Muscle of leg (tissue), 11 donors: Measurements from ENCODE around the gene C22orf31. TPM values are rescaled to one million over a fixed set of nuclear protein-coding genes. Genes with fewer than 3 reads are reported as not detected.
"Not testable (repeated sequence)": the region's sequence is repeated elsewhere in the genome, so short reads cannot be mapped to it uniquely, and the experiment has no call there.

Experiments
- DNase-seq: peaks from one replicate; pipeline ENCODE4 v3.0.0; 2013
- H3K27ac ChIP-seq: one replicate; pipeline ENCODE4 v1.5.1; 2013; ENCODE audit warnings: mild to moderate bottlenecking, low read length, control low read depth
- H3K27me3 ChIP-seq: one replicate; pipeline ENCODE4 v1.6.1; 2013; ENCODE audit warnings: low read length; ENCODE audit not compliant: control insufficient read depth, insufficient read depth
- H3K36me3 ChIP-seq: one replicate; pipeline ENCODE4 v1.6.1; 2013; ENCODE audit warnings: low read length; ENCODE audit not compliant: control insufficient read depth, insufficient read depth
- H3K4me1 ChIP-seq: one replicate; pipeline ENCODE4 v1.6.1; 2013; ENCODE audit warnings: low read length; ENCODE audit not compliant: control insufficient read depth, insufficient read depth
- H3K4me3 ChIP-seq: one replicate; pipeline ENCODE4 v1.5.1; 2013; ENCODE audit warnings: low read length, control low read depth
- H3K9me3 ChIP-seq: replicated peaks from 2 replicates; pipeline ENCODE4 v1.6.1; 2013; ENCODE audit warnings: low read depth, low read length; ENCODE audit not compliant: control insufficient read depth
- WGBS: methylation state at CpG from one replicate; pipeline ENCODE4 v1.1.5; 2013; ENCODE audit warnings: missing lambda C conversion rate; ENCODE audit not compliant: insufficient coverage; 5-methylcytosine and 5-hydroxymethylcytosine counted together
- polyA plus RNA-seq, 8 donors: library from polyadenylated mRNA; unstranded; fragments of 120-200 nt; gene quantifications; one replicate each; pipeline versions ENCODE4 v1.2.1 to v1.2.3, GENCODE V29; 2013; ENCODE audit warnings: inconsistent platforms in 1 of 8, low replicate concordance in 1 of 8; ENCODE audit not compliant: insufficient read length in 8 of 8, insufficient read depth in 1 of 8
- total RNA-seq: library from RNA; stranded (reverse); fragments of 120-200 nt; gene quantifications from one replicate; pipeline ENCODE4 v1.2.4, GENCODE V29; 2013

C22orf31 gene
- total and polyA plus RNA-seq, 9 donors, result 1.1 to 3.0 (median 1.9) TPM

DNA sequence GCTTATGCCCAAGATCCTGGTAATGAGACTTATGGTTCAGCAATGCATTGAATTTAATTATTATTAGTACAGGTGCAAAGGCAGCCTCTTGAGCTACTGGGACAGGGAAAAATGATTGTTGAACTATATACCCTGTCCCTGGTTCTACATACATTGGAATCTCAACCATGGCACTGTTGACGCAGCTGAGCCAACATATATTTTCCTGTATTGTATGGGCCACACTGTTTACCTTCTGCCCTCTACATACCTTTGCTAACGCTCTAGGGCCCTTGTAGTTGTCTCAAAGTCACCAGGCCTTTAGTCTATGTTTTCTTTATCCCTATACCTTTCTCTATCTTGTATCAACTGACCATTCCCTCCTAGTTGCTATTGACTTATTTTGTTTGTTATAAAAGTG is 33.8 kb upstream of the C22orf31 start:
- Histone ChIP-seq H3K9me3 (no peaks in the 10 kb centered on the region), H3K27me3 (no peaks in the 10 kb centered on the region), H3K4me1 (peaks cover 37% of the 10 kb centered on the region), H3K27ac (no peak overlapping the region), H3K4me3 (no peak overlapping the region), H3K36me3 (peaks cover 18% of the 10 kb centered on the region)
- WGBS, result no CpG with 5 or more reads among the region's 2 CpGs
- no peak for DNase-seq

DNA sequence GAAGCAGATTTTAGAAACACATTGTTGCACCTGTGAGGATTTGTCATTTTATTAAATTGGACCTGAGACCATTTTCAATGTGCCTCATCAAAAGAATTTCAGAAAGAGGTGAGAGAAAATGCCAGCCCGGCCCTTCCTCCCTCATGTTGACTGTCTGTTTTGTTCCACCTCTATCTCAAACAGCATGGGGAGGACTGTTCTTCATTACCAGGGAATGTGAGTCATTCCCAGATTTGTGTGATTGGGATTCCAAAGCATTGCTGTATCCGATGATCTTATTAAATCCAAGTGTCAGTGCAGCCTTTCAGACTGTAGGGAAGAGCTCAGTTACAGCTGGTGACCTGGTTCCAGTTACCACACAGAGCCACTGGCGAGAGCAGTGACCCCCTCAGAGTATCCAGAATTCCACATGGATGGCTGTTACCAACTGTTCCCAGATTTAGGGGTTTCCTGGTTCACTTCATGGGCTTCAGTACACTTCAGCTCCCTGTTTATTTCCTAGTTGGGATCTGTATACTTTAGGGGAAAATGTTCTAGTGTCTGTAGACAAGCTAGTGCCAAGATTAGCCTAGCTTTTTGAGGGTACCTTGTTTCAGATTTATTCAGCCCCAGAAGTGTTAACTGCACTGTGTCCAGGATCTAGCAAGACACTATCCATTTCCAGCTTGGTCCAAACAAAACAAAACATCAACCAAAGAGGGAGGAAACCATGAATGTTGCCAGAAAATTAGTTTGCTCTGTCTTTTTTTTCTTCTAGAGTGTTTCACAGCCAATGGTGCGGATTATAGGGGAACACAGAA is 32.1 kb upstream of the C22orf31 start:
- DNase-seq, result peak; percentile 88
- Histone ChIP-seq H3K4me3 (no peak overlapping the region), H3K27ac (peak overlapping the region; percentile 86), H3K36me3 (peaks cover 15% of the 10 kb centered on the region), H3K9me3 (no peaks in the 10 kb centered on the region), H3K4me1 (peaks cover 47% of the 10 kb centered on the region), H3K27me3 (no peaks in the 10 kb centered on the region)
- WGBS, result 17% methylated on average over 2 of the region's 4 CpGs

DNA sequence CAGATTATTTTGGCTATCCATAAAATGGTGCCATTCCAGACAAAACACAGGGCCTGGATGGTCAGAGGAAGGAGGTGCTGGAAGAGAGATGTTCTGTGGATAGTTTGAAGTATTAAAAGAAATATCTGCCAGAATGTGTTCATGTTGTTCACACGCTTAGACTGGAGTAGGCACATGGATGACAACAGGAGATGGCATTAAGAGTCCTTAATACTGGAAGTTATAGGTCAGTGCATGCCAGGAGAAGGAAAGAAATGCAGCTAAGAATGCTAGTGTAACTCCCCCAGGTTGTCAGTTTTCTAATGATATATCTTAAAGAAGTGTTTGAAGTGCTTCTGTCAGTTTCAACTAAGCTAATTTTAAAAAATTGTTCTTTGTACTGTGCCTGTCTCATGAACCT is 31.4 kb upstream of the C22orf31 start:
- H3K36me3 ChIP-seq, result peaks cover 15% of the 10 kb centered on the region
- peak overlapping the region; percentile 86 for H3K27ac ChIP-seq
- WGBS, result 82% methylated on average over 1 of the region's 1 CpG
- no peak overlapping the region for H3K4me3 ChIP-seq
- no peaks in the 10 kb centered on the region for H3K27me3 ChIP-seq
- DNase-seq, result no peak
- H3K4me1 ChIP-seq, result peaks cover 49% of the 10 kb centered on the region
- H3K9me3 ChIP-seq, result no peaks in the 10 kb centered on the region

- H3K27ac ChIP-seq, result peak overlapping the region; percentile 44
- no peak overlapping the region for H3K4me3 ChIP-seq
- 100% methylated on average over 2 of the region's 4 CpGs for WGBS
- peaks cover 15% of the 10 kb centered on the region for H3K36me3 ChIP-seq
- no peak for DNase-seq
- no peaks in the 10 kb centered on the region for H3K9me3 ChIP-seq
- H3K4me1 ChIP-seq, result peaks cover 49% of the 10 kb centered on the region
- H3K27me3 ChIP-seq, result no peaks in the 10 kb centered on the region
Measured at GRCh38 chr22:29092243-29092642, 30.6 kb upstream of the C22orf31 start.

GRCh38 chr22:29090039-29090438 is 28.4 kb upstream of the C22orf31 start:
- WGBS, result no CpG with 5 or more reads among the region's 3 CpGs
- Histone ChIP-seq H3K27me3 (no peaks in the 10 kb centered on the region), H3K36me3 (peaks cover 7% of the 10 kb centered on the region), H3K4me3 (no peak overlapping the region), H3K9me3 (no peaks in the 10 kb centered on the region), H3K27ac (no peak overlapping the region), H3K4me1 (peaks cover 44% of the 10 kb centered on the region)
- DNase-seq, result no peak

- H3K9me3 ChIP-seq, result no peaks in the 10 kb centered on the region
- H3K4me3 ChIP-seq, result no peak overlapping the region
- 50% methylated on average over 3 of the region's 3 CpGs for WGBS
- no peaks in the 10 kb centered on the region for H3K27me3 ChIP-seq
- peaks cover 44% of the 10 kb centered on the region for H3K4me1 ChIP-seq
- DNase-seq, result no peak
- no peak overlapping the region for H3K27ac ChIP-seq
- peaks cover 4% of the 10 kb centered on the region for H3K36me3 ChIP-seq
Measured at GRCh38 chr22:29089507-29089906, 27.9 kb upstream of the C22orf31 start.

DNA sequence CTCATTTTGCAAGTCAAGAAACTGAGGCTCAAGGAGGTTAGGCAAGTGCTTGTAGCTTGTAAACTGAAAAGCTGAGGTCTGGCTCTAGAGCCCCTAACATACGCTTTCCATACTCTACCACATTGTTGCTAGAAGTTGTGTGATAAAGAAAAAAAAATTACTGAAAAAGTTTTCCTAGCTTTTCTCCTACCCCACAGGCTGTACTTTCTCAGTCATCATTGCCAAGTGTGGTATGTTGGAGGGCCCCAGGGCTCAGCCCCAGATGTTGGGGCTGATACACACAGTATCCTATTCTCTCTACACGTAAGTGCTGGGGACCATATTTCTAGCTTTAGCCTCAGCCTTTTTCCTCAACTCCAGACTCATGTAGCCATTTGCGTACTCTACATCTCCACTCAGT is 27.2 kb upstream of the C22orf31 start:
- no peak for DNase-seq
- peaks cover 44% of the 10 kb centered on the region for H3K4me1 ChIP-seq
- H3K27ac ChIP-seq, result no peak overlapping the region
- no peak overlapping the region for H3K4me3 ChIP-seq
- H3K27me3 ChIP-seq, result no peaks in the 10 kb centered on the region
- no peaks in the 10 kb centered on the region for H3K36me3 ChIP-seq
- WGBS, result 75% methylated on average over 2 of the region's 3 CpGs
- no peaks in the 10 kb centered on the region for H3K9me3 ChIP-seq

DNA sequence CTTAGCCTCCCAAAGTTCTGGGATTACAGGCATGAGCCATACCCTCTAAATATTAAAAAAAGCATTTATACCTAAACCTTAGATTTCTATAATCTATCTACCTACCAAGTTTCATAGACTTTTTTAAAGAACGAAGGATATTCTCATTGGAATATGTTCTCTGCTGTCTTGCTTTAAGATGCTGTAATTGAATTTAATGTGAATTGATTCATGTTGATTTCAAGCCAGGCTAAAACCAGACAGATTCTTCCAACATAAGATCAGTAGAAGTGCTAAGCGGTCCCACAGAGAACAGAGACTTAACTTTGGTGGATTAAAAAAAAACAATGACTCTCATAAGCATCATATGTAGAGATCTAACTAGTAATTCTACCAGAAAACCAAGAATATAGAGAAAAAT is 25.4 kb upstream of the C22orf31 start:
- Histone ChIP-seq H3K27me3 (no peaks in the 10 kb centered on the region), H3K4me1 (peaks cover 29% of the 10 kb centered on the region), H3K27ac (no peak overlapping the region), H3K9me3 (no peaks in the 10 kb centered on the region), H3K4me3 (no peak overlapping the region), H3K36me3 (no peaks in the 10 kb centered on the region)
- WGBS, result no CpG with 5 or more reads among the region's 2 CpGs
- no peak for DNase-seq

- Histone ChIP-seq H3K9me3 (no peaks in the 10 kb centered on the region), H3K4me3 (no peak overlapping the region), H3K27ac (no peak overlapping the region), H3K4me1 (peaks cover 31% of the 10 kb centered on the region), H3K36me3 (no peaks in the 10 kb centered on the region), H3K27me3 (no peaks in the 10 kb centered on the region)
- 67% methylated on average over 1 of the region's 5 CpGs for WGBS
- DNase-seq, result no peak
Measured at GRCh38 chr22:29083933-29084591, 22.4 kb upstream of the C22orf31 start.

DNA sequence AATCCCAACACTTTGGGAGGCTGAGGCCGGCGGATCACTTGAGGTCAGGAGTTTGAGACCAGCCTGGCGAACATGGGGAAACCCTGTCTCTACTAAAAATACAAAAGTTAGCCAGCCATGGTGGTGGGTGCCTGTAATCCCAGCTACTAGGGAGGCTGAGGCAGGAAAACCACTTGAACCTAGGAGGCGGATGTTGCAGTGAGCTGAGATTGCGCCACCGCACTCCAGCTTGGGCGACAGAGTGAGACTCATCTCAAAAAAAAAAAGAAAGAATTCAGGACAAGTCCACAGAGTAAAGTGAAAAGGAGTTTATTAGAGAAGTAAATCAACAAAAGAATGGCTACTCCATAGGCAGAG is 21.9 kb upstream of the C22orf31 start:
- 83% methylated on average over 5 of the region's 7 CpGs for WGBS

More for the DNA sequence above, 21.9 kb upstream of the C22orf31 start:
- not testable (repeated sequence) for H3K27me3 ChIP-seq, H3K27ac ChIP-seq, H3K4me3 ChIP-seq, H3K9me3 ChIP-seq, DNase-seq, H3K36me3 ChIP-seq
- H3K4me1 ChIP-seq, result peaks cover 32% of the 10 kb centered on the region
